ENCODE measurements around the gene AMBRA1.

Gene AMBRA1

GRCh38 chr11:46469926-46470325 lies 123.9 kb downstream of the AMBRA1 start:
- DNase-seq, result no peak

GRCh38 chr11:46465683-46466082 lies 128.1 kb downstream of the AMBRA1 start:
- no peak for DNase-seq

- DNase-seq, result no peak
Measured at GRCh38 chr11:46463701-46464421, 130.0 kb downstream of the AMBRA1 start.

GRCh38 chr11:46461461-46461927 lies 132.3 kb downstream of the AMBRA1 start:
- no peak for DNase-seq

- no peak for DNase-seq
Measured at GRCh38 chr11:46458491-46458890, 135.3 kb downstream of the AMBRA1 start.

GRCh38 chr11:46457659-46458424 lies 136.0 kb downstream of the AMBRA1 start:
- DNase-seq, result no peak

- no peak for DNase-seq
Measured at GRCh38 chr11:46457021-46457420, 136.8 kb downstream of the AMBRA1 start.

GRCh38 chr11:46456269-46457001 lies 137.4 kb downstream of the AMBRA1 start:
- DNase-seq, result no peak

GRCh38 chr11:46455834-46456233 lies 138.0 kb downstream of the AMBRA1 start:
- DNase-seq, result no peak

- no peak for DNase-seq
Measured at GRCh38 chr11:46452918-46453517, 140.8 kb downstream of the AMBRA1 start.

GRCh38 chr11:46451759-46452158 lies 142.1 kb downstream of the AMBRA1 start:
- no peak for DNase-seq

GRCh38 chr11:46450846-46451477 lies 142.9 kb downstream of the AMBRA1 start:
- DNase-seq, result no peak

- DNase-seq, result no peak
Measured at GRCh38 chr11:46447544-46447943, 146.3 kb downstream of the AMBRA1 start.

- DNase-seq, result no peak
Measured at GRCh38 chr11:46445920-46446771, 147.7 kb downstream of the AMBRA1 start.

GRCh38 chr11:46445192-46445919 lies 148.5 kb downstream of the AMBRA1 start:
- DNase-seq, result no peak

GRCh38 chr11:46444305-46444704 lies 149.5 kb downstream of the AMBRA1 start:
- DNase-seq, result no peak

GRCh38 chr11:46438211-46438610 lies 155.6 kb downstream of the AMBRA1 start:
- DNase-seq, result no peak

- no peak for DNase-seq
Measured at GRCh38 chr11:46437122-46437689, 156.6 kb downstream of the AMBRA1 start.

- DNase-seq, result no peak
Measured at GRCh38 chr11:46436113-46436512, 157.7 kb downstream of the AMBRA1 start.

- no peak for DNase-seq
Measured at GRCh38 chr11:46435679-46436078, 158.1 kb downstream of the AMBRA1 start.

- no peak for DNase-seq
Measured at GRCh38 chr11:46431211-46431610, 162.6 kb downstream of the AMBRA1 start.
